HG02840 (cell line): Measurements from ENCODE around the gene POTEB2.
"Not testable (repeated sequence)": the region's sequence is repeated elsewhere in the genome, so short reads cannot be mapped to it uniquely, and the experiment has no call there.

Experiments
- ATAC-seq: cut with Tn5 transposase; IDR thresholded peaks from one replicate; pipeline ENCODE4 v1.9.1; 2021; ENCODE audit warnings: mild to moderate bottlenecking, moderate library complexity, moderate number of reproducible peaks; ENCODE audit not compliant: unreplicated experiment, low FRiP score

The POTEB2 gene

GRCh38 chr15:20866214-20866613, at the start of gene POTEB2:
Gene POTEB2, minus strand, starts transcription at chr15:20866314. Its CDS starts 33 bp downstream, at chr15:20866281.
- ATAC-seq: not testable (repeated sequence)

- not testable (repeated sequence) for ATAC-seq
These were observed 13.8 kb upstream of the POTEB2 start for GRCh38 chr15:20879916-20880315.

DNA sequence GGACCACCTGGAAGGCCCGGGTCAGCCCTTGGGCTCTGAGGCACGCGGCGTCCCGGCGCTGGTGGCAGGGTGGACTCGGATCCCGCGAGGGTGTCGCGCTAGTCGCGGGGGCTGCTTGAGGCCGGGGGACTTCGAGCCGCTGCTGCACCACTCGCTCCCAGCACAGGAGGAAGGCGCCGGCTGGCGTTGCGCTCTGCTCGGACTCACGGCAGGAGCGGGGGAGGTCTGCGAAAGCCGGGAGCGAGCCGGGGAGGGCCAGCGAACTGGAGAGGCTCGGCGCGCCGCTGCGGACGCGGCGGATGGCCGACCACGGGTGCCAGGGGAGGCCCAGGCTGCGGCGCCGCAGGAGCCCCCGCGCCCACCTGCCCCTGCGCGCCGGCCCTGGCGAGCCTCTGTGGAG, 12.3 kb upstream of the POTEB2 start:
- ATAC-seq: not testable (repeated sequence)

GRCh38 chr15:20877819-20878218, 11.7 kb upstream of the POTEB2 start:
- ATAC-seq: not testable (repeated sequence)
